Mesenchymal stem cell (in vitro differentiated cells and primary cell): ENCODE data around the gene MCOLN1.
A peak's percentile ranks its signal among the peaks of the same experiment; 100 is the strongest.

ENCODE experiments used
- DNase-seq: peaks from one replicate; pipeline ENCODE4 v3.0.0-alpha.2; 2013
- H2AFZ ChIP-seq: one replicate; pipeline ENCODE4 v1.6.1; 2013; ENCODE audit warnings: low read depth, mild to moderate bottlenecking, control low read depth, inconsistent platforms, low read length, moderate library complexity
- H2AK5ac ChIP-seq: 2 replicates; pipeline ENCODE4 v1.6.1; 2013; ENCODE audit warnings: low read length, moderate library complexity, mild to moderate bottlenecking, inconsistent platforms; ENCODE audit not compliant: severe bottlenecking
- H2BK120ac ChIP-seq: one replicate; pipeline ENCODE4 v1.6.1; 2013; ENCODE audit warnings: low read depth, mild to moderate bottlenecking, inconsistent platforms, low read length, moderate library complexity
- H2BK12ac ChIP-seq, 2 experiments: one replicate each; pipeline ENCODE4 v1.6.1; 2013; ENCODE audit warnings: inconsistent platforms in 2 of 2, low read length in 2 of 2, mild to moderate bottlenecking in 2 of 2, moderate library complexity in 2 of 2, control low read depth in 1 of 2
- H2BK15ac ChIP-seq: one replicate; pipeline ENCODE4 v1.6.1; 2013; ENCODE audit warnings: mild to moderate bottlenecking, low read depth, inconsistent platforms; ENCODE audit not compliant: poor library complexity, severe bottlenecking
- H2BK5ac ChIP-seq: 2 replicates; pipeline ENCODE4 v1.6.1; 2013; ENCODE audit warnings: low read depth, mild to moderate bottlenecking, low read length, control low read depth, inconsistent platforms; ENCODE audit not compliant: poor library complexity, severe bottlenecking
- H3K14ac ChIP-seq, 2 experiments: one replicate each; pipeline ENCODE4 v1.6.1; 2013; ENCODE audit warnings: inconsistent platforms in 2 of 2, low read length in 2 of 2, control low read depth in 1 of 2, mild to moderate bottlenecking in 1 of 2, moderate library complexity in 1 of 2
- H3K18ac ChIP-seq, 2 experiments: one replicate each; pipeline ENCODE4 v1.6.1; 2013; ENCODE audit warnings: inconsistent platforms in 2 of 2, low read length in 2 of 2, control low read depth in 1 of 2, low read depth in 1 of 2, mild to moderate bottlenecking in 1 of 2
- H3K23ac ChIP-seq, 2 experiments: one replicate each; pipeline ENCODE4 v1.6.1; 2013; ENCODE audit warnings: inconsistent platforms in 2 of 2, low read length in 2 of 2, mild to moderate bottlenecking in 2 of 2, moderate library complexity in 2 of 2, control low read depth in 1 of 2
- H3K27ac ChIP-seq: 2 replicates; pipeline ENCODE4 v1.5.1; 2013; ENCODE audit warnings: mild to moderate bottlenecking, moderate library complexity, low read length, control low read depth, inconsistent platforms; ENCODE audit not compliant: poor library complexity, severe bottlenecking
- H3K27me3 ChIP-seq, 2 experiments: 2 replicates each; pipeline versions ENCODE4 v1.6.1 to v1.7.0; 2013; ENCODE audit warnings: low read length in 2 of 2, mild to moderate bottlenecking in 2 of 2, moderate library complexity in 2 of 2, control low read depth in 1 of 2, inconsistent platforms in 1 of 2; ENCODE audit not compliant: control insufficient read depth in 1 of 2, insufficient read depth in 1 of 2
- H3K36me3 ChIP-seq, 2 experiments: 2 replicates each; pipeline versions ENCODE4 v1.6.1 to v1.7.0; 2013; ENCODE audit warnings: low read length in 2 of 2, control low read depth in 1 of 2, inconsistent platforms in 1 of 2, low read depth in 1 of 2, mild to moderate bottlenecking in 1 of 2; ENCODE audit not compliant: insufficient read depth in 2 of 2, control insufficient read depth in 1 of 2
- H3K4ac ChIP-seq, 2 experiments: one replicate each; pipeline ENCODE4 v1.6.1; 2013; ENCODE audit warnings: inconsistent platforms in 2 of 2, low read length in 2 of 2, mild to moderate bottlenecking in 2 of 2, moderate library complexity in 2 of 2, control low read depth in 1 of 2, low read depth in 1 of 2
- H3K4me1 ChIP-seq: 2 replicates; pipeline ENCODE4 v1.6.1; 2013; ENCODE audit warnings: low read depth, low read length, control low read depth; ENCODE audit not compliant: control insufficient read depth, insufficient read depth
- H3K4me2 ChIP-seq: 2 replicates; pipeline ENCODE4 v1.6.1; 2013; ENCODE audit warnings: low read length, mild to moderate bottlenecking, inconsistent platforms; ENCODE audit not compliant: poor library complexity, severe bottlenecking
- H3K4me3 ChIP-seq, 2 experiments: 2 replicates each; pipeline versions ENCODE4 v1.5.1 to v1.7.0; 2013; ENCODE audit warnings: low read length in 2 of 2, mild to moderate bottlenecking in 2 of 2, control low read depth in 1 of 2, low read depth in 1 of 2; ENCODE audit not compliant: insufficient read depth in 1 of 2
- H3K79me1 ChIP-seq: replicated peaks from 2 replicates; pipeline ENCODE4 v1.6.1; 2013; ENCODE audit warnings: mild to moderate bottlenecking, control low read depth, low read length, inconsistent platforms; ENCODE audit not compliant: poor library complexity, severe bottlenecking
- H3K9ac ChIP-seq: 2 replicates; pipeline ENCODE4 v1.7.0; 2013; ENCODE audit warnings: mild to moderate bottlenecking, low read length, moderate library complexity
- H3K9me3 ChIP-seq: 2 replicates; pipeline ENCODE4 v1.7.0; 2013; ENCODE audit warnings: mild to moderate bottlenecking, low read length; ENCODE audit not compliant: control insufficient read depth
- H4K8ac ChIP-seq: one replicate; pipeline ENCODE4 v1.6.1; 2013; ENCODE audit warnings: inconsistent platforms, mild to moderate bottlenecking, low read length, moderate library complexity
- H4K91ac ChIP-seq: one replicate; pipeline ENCODE4 v1.6.1; 2013; ENCODE audit warnings: mild to moderate bottlenecking, low read length, inconsistent platforms
- WGBS: methylation state at CpG from one replicate; pipeline ENCODE4 v1.1.7; 2013; ENCODE audit warnings: mixed read lengths; 5-methylcytosine and 5-hydroxymethylcytosine counted together

MCOLN1 gene

DNA sequence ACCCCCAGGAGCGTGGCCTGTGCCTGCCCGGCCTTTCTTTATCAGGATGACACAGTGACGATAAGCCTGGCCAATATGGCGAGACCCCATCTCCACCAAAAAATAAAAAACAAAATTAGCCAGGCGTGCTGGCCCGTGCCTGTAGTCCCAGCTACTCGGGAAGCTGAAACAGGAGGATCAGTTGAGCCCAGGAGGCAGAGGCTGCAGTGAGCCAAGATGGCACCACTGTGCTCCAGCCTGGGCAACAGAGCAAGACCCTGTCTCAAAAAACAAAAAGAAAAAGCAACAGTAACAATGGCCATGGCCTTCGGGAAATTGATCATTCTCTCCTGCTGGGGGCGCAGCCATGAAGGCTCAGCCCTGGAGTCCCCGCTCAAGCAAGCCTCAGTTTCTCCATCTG, 44.7 kb upstream of the MCOLN1 start:
- Histone ChIP-seq H3K9me3 (no peaks in the 10 kb centered on the region), H2BK12ac (no peak overlapping the region), H2BK120ac (no peak overlapping the region), H4K8ac (no peak overlapping the region), H3K4me3 (no peak overlapping the region), H3K23ac (no peak overlapping the region), H2BK5ac (no peak overlapping the region), H3K36me3 (peaks cover 0 to 30% of the 10 kb centered on the region in 2 experiments), H3K14ac (no peak overlapping the region), H2BK15ac (no peak overlapping the region), H3K27me3 (no peaks in the 10 kb centered on the region), H3K18ac (no peak overlapping the region), H4K91ac (no peak overlapping the region), H3K27ac (no peak overlapping the region), H3K79me1 (no peaks in the 10 kb centered on the region), H3K9ac (no peak overlapping the region), H3K4ac (no peak overlapping the region), H2AK5ac (no peak overlapping the region), H2AFZ (no peak overlapping the region), H3K4me2 (no peak overlapping the region), H3K4me1 (peaks cover 6% of the 10 kb centered on the region)
- WGBS = 91% methylated on average over 10 of the region's 10 CpGs
- no peak for DNase-seq

DNA sequence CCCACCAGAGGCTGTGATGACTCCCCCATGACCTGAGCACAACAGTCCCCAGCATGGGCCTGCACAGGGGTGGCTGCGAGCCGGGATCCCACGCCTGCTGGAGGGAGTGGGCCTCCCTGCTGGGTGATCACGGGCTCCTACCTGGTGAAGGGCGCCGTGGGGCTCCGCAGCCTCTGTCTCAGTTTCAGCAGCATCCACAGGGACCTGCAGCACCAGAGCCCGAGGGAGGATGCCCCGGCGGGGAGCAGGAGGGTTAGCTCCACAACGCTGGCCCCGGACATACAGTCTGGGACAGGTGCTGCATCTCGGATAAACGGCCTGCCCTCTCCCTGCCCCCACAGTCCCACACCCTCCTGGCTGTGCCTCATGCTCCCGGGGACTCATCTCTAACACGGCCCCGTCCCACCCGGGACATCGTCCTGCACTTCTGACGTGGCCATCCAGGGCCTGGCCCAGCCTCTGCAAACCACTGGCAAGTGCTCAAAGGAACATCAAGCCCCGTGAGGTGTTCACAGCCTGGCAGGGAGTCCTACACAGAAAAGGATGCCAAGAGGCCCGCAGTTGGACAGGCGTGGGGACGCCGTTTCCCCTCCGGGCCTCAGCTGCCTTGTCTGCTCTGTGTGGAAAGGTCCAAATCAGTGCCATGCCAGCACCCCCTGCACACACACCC, 44.1 kb upstream of the MCOLN1 start:
- H3K27ac ChIP-seq = no peak overlapping the region
- H3K27me3 ChIP-seq = peaks cover 0 to 1% of the 10 kb centered on the region in 2 experiments
- peaks cover 0 to 26% of the 10 kb centered on the region in 2 experiments for H3K36me3 ChIP-seq
- H2AK5ac ChIP-seq = no peak overlapping the region
- H2BK15ac ChIP-seq = no peak overlapping the region
- no peak overlapping the region for H2BK5ac ChIP-seq
- no peak overlapping the region for H3K4ac ChIP-seq
- H3K4me1 ChIP-seq = peaks cover 9% of the 10 kb centered on the region
- no peaks in the 10 kb centered on the region for H3K9me3 ChIP-seq
- no peak overlapping the region for H4K8ac ChIP-seq
- no peak overlapping the region for H3K4me3 ChIP-seq
- no peak for DNase-seq
- H3K79me1 ChIP-seq = no peaks in the 10 kb centered on the region
- no peak overlapping the region for H2BK120ac ChIP-seq
- 87% methylated on average over 26 of the region's 26 CpGs for WGBS
- H3K14ac ChIP-seq = no peak overlapping the region
- no peak overlapping the region for H3K9ac ChIP-seq
- H3K18ac ChIP-seq = peak overlapping the region in 1 of 2 experiments; percentile 22
- H4K91ac ChIP-seq = peak overlapping the region; percentile 5
- H2BK12ac ChIP-seq = no peak overlapping the region
- H2AFZ ChIP-seq = no peak overlapping the region
- H3K23ac ChIP-seq = no peak overlapping the region
- no peak overlapping the region for H3K4me2 ChIP-seq

DNA sequence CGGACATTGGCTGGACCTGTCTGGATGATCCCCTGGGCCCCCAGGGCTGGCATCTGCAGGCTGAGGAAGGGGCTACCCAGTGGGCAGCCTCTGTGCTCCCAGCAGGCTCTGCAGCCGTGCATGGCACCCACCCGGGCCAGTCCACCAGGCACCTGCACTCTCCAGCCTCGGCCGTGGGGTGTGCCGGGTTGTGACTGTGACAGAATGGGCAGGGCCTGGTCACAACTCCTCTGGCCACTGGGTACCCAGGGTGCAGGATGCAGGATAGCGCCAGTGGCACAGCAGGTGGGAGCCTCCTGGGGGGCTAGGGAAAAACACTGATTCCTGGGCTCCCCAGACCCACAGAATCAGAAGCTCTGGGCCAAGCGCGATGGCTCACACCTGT, 43.6 kb upstream of the MCOLN1 start:
- no peaks in the 10 kb centered on the region for H3K79me1 ChIP-seq
- H3K4ac ChIP-seq = no peak overlapping the region
- no peak overlapping the region for H2AFZ ChIP-seq
- no peak overlapping the region for H2BK12ac ChIP-seq
- WGBS = 92% methylated on average over 9 of the region's 9 CpGs
- no peak overlapping the region for H3K27ac ChIP-seq
- no peak overlapping the region for H2AK5ac ChIP-seq
- no peak overlapping the region for H2BK15ac ChIP-seq
- no peak overlapping the region for H3K9ac ChIP-seq
- H3K23ac ChIP-seq = no peak overlapping the region
- H3K4me1 ChIP-seq = peaks cover 10% of the 10 kb centered on the region
- H2BK5ac ChIP-seq = no peak overlapping the region
- H3K18ac ChIP-seq = peak overlapping the region in 1 of 2 experiments; percentile 22
- no peak for DNase-seq
- H3K14ac ChIP-seq = no peak overlapping the region
- H3K4me2 ChIP-seq = no peak overlapping the region
- peak overlapping the region; percentile 5 for H4K91ac ChIP-seq
- no peaks in the 10 kb centered on the region for H3K9me3 ChIP-seq
- H2BK120ac ChIP-seq = no peak overlapping the region
- H3K27me3 ChIP-seq = peaks cover 0 to 4% of the 10 kb centered on the region in 2 experiments
- H3K4me3 ChIP-seq = no peak overlapping the region
- H4K8ac ChIP-seq = no peak overlapping the region
- peaks cover under 1 to 30% of the 10 kb centered on the region in 2 experiments for H3K36me3 ChIP-seq

DNA sequence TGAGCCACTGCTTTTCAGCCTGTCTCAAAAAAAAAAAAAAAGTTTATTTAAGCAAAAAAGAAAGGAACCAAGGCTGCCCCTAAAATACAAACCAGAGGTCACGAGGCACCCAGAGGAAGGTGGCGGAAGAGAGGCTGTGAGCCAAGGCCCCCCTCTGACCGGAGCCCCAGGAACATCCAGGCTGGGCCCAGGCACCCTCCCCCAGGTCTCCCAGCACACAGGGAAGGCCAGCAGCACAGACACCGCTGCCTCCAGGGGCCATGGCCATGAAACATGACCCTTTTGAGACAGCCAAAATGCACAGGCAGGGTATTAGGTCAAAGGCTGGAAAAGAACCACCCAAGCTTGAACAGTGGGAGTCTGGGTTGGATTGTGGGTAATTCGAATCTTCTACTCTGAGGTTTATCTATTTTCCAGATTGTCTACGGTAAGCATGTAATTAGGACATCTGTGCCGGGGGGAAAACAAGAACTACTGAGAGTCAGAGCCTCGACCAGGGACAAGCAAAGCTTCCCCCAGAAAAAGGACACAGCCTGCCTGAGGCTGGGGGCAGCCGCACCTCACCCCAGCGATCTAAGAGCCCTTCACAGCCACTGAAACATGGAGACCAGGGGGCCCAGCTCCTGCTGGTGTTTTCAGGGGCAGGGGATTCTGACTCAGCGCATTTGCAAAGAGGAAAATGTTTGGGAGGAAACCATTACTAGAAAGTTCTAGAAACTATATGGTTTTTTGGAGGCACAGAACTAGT, 42.0 kb upstream of the MCOLN1 start:
- Histone ChIP-seq H2AK5ac (no peak overlapping the region), H3K9me3 (no peaks in the 10 kb centered on the region), H3K27ac (no peak overlapping the region), H3K9ac (no peak overlapping the region), H3K18ac (no peak overlapping the region), H3K14ac (no peak overlapping the region), H4K8ac (no peak overlapping the region), H4K91ac (no peak overlapping the region), H3K36me3 (peaks cover 4 to 28% of the 10 kb centered on the region in 2 experiments), H3K23ac (no peak overlapping the region), H2BK120ac (no peak overlapping the region), H2BK12ac (peak overlapping the region in 1 of 2 experiments; percentile 7), H3K4me3 (no peak overlapping the region), H2AFZ (no peak overlapping the region), H3K4ac (peak overlapping the region in 1 of 2 experiments; percentile 10), H3K4me2 (no peak overlapping the region), H2BK15ac (peak overlapping the region; percentile 3), H2BK5ac (no peak overlapping the region), H3K27me3 (peaks cover 0 to 4% of the 10 kb centered on the region in 2 experiments), H3K79me1 (no peaks in the 10 kb centered on the region), H3K4me1 (peaks cover 10% of the 10 kb centered on the region)
- no peak for DNase-seq
- 83% methylated on average over 11 of the region's 11 CpGs for WGBS
